HepG2 (cell line): ENCODE measurements around the gene TMTC4. TPM values are rescaled to one million over a fixed set of nuclear protein-coding genes. Genes with fewer than 3 reads are reported as not detected.

Experiments used
- CENPBD1 ChIP-seq: sonication (generic); formaldehyde crosslinking; IDR thresholded peaks from 2 replicates; pipeline ENCODE4 v1.8.0; 2022; ENCODE audit warnings: missing genetic modification reagents, low read depth, mild to moderate bottlenecking, borderline replicate concordance
- E2F2 ChIP-seq: sonication (generic); formaldehyde crosslinking; IDR thresholded peaks from 2 replicates; pipeline ENCODE4 v1.4.0; 2020; ENCODE audit warnings: missing genetic modification reagents, borderline replicate concordance
- HMGXB3 ChIP-seq: sonication (generic); formaldehyde crosslinking; IDR thresholded peaks from 2 replicates; pipeline ENCODE4 v1.4.0; 2020; ENCODE audit warnings: missing genetic modification reagents, borderline replicate concordance
- KIAA2018 ChIP-seq: sonication (generic); formaldehyde crosslinking; IDR thresholded peaks from 2 replicates; pipeline ENCODE4 v1.5.0; 2020; ENCODE audit warnings: mild to moderate bottlenecking, missing genetic modification reagents, borderline replicate concordance
- KLF16 ChIP-seq, 2 experiments: sonication (generic) in 1 of 2; formaldehyde crosslinking in 1 of 2; IDR thresholded peaks; 2 replicates each; pipeline versions ENCODE4 v1.6.1 to v1.8.0; 2016 to 2023; ENCODE audit warnings: missing genetic modification reagents in 2 of 2, missing compliant biosample characterization in 1 of 2
- NFATC3 ChIP-seq: sonication (generic); formaldehyde crosslinking; IDR thresholded peaks from 2 replicates; pipeline ENCODE4 v1.5.1; 2020; ENCODE audit warnings: mild to moderate bottlenecking, missing genetic modification reagents
- ZBTB1 ChIP-seq: sonication (generic); formaldehyde crosslinking; IDR thresholded peaks from 2 replicates; pipeline ENCODE4 v1.4.0; 2020; ENCODE audit warnings: missing genetic modification reagents, borderline replicate concordance
- ZFYVE20 ChIP-seq: sonication (generic); formaldehyde crosslinking; IDR thresholded peaks from 2 replicates; pipeline ENCODE4 v1.8.0; 2023; ENCODE audit warnings: low read depth, mild to moderate bottlenecking, moderate library complexity, missing genetic modification reagents, borderline replicate concordance
- ZNF225 ChIP-seq: sonication (generic); formaldehyde crosslinking; IDR thresholded peaks from 2 replicates; pipeline ENCODE4 v1.4.0; 2020; ENCODE audit warnings: mild to moderate bottlenecking, missing genetic modification reagents
- ZNF414 ChIP-seq: sonication (generic); formaldehyde crosslinking; IDR thresholded peaks from 2 replicates; pipeline ENCODE4 v1.5.0; 2020; ENCODE audit warnings: missing genetic modification reagents
- ZNF547 ChIP-seq: sonication (generic); formaldehyde crosslinking; IDR thresholded peaks from 2 replicates; pipeline ENCODE4 v1.5.1; 2020; ENCODE audit warnings: mild to moderate bottlenecking, missing genetic modification reagents
- polyA plus RNA-seq, 8 experiments: library from polyadenylated mRNA; depleted of rRNA in 3 of 8; stranded (reverse) in 7 of 8; unstranded in 1 of 8; fragments of >200 nt; fragmentation: Illumina TruSeq in 4 of 8; extraction: Trizol in 4 of 8; gene quantifications; 2 replicates each; pipeline versions ENCODE4 v1.2.1 to v1.2.3, GENCODE V29; 2011 to 2016; ENCODE audit warnings: low read depth in 4 of 8, missing spikeins in 1 of 8, mixed read lengths in 1 of 8; ENCODE audit not compliant: insufficient read depth in 1 of 8
- total RNA-seq, 5 experiments: library from RNA; depleted of rRNA; stranded (reverse); fragments of >200 nt; fragmentation: Illumina TruSeq; extraction: Trizol; gene quantifications; 2 replicates each; pipeline ENCODE4 v1.2.3, GENCODE V29; 2016; ENCODE audit warnings: low read depth in 1 of 5

The TMTC4 gene
- total and polyA plus RNA-seq, 2 of the 13 experiments (the other 11 are each of a cell fraction or from before 2014, with no cell fraction given): 16.0 to 22.6 TPM

GRCh38 chr13:100674872-100675660, 471 bp upstream of the TMTC4 start (continued):
- TF ChIP-seq CENPBD1 (no peak), KIAA2018 (CRISPR knock-in tag) (no peak), E2F2 (CRISPR knock-in tag) (0 out of 2 replicates have a peak, but pooled peaks have one; percentile 17), ZNF547 (CRISPR knock-in tag) (peak; percentile 55; the same call in 1 of the 2 replicates), NFATC3 (CRISPR knock-in tag) (no peak), KLF16 (CRISPR knock-in tag; IDR thresholded peaks at IDR 0.05) (peak in 1 of 2 experiments; percentile 56; a peak in 1 of 4 replicates), ZNF414 (CRISPR knock-in tag) (0 out of 2 replicates have a peak, but pooled peaks have one; percentile 34), ZNF225 (CRISPR knock-in tag) (no peak), ZFYVE20 (CRISPR knock-in tag) (no peak), HMGXB3 (CRISPR knock-in tag) (peak; percentile 67; the same call in 1 of the 2 replicates), ZBTB1 (CRISPR knock-in tag) (peak; percentile 28; the same call in 1 of the 2 replicates)
